H1 (cell line): ENCODE data around the gene BCO2. TPM values are rescaled to one million over a fixed set of nuclear protein-coding genes. Genes with fewer than 3 reads are reported as not detected.

Experiments
- CTCF ChIA-PET: fragments of 300-600 bp; sonication (Branson Sonifier 250); formaldehyde crosslinking; loops from one replicate; lab custom pipeline; 2021; ENCODE audit not compliant: partially characterized antibody; lab: Charles Lee
- POLR2A ChIA-PET: fragments of 300-600 bp; sonication (Branson Sonifier 250); formaldehyde crosslinking; loops from one replicate; lab custom pipeline; 2021; ENCODE audit warnings: inconsistent platforms; ENCODE audit not compliant: partially characterized antibody; lab: Charles Lee
- DNase-seq, 2 experiments: peaks; one replicate each; pipeline versions ENCODE4 v3.0.0 to v3.0.0-alpha.2; 2010 to 2022; ENCODE audit warnings: low spot score in 2 of 2, low read depth in 1 of 2, mixed read lengths in 1 of 2
- FAIRE-seq: peaks from 2 replicates; lab custom pipeline; 2011; peaks lifted over from hg19 to GRCh38; lab: Jason Lieb, UNC
- H2AFZ ChIP-seq: 2 replicates; pipeline ENCODE4 v1.8.1; 2012; ENCODE audit warnings: low read length, inconsistent platforms
- H2AK5ac ChIP-seq: 2 replicates; pipeline ENCODE4 v1.6.1; 2013; ENCODE audit warnings: low read depth, low read length
- H2BK120ac ChIP-seq: replicated peaks from 2 replicates; pipeline ENCODE3; 2013; ENCODE audit warnings: low read depth, low read length, inconsistent platforms
- H2BK12ac ChIP-seq: 2 replicates; pipeline ENCODE4 v1.6.1; 2013; ENCODE audit warnings: low read depth, low read length
- H2BK15ac ChIP-seq: 2 replicates; pipeline ENCODE4 v1.6.1; 2013; ENCODE audit warnings: low read length
- H2BK20ac ChIP-seq: 2 replicates; pipeline ENCODE4 v1.6.1; 2013; ENCODE audit warnings: low read length
- H2BK5ac ChIP-seq: 2 replicates; pipeline ENCODE4 v1.6.1; 2013; ENCODE audit warnings: low read depth, low read length
- H3K14ac ChIP-seq: 2 replicates; pipeline ENCODE4 v1.6.1; 2013; ENCODE audit warnings: inconsistent platforms; ENCODE audit not compliant: insufficient read length
- H3K18ac ChIP-seq: 2 replicates; pipeline ENCODE4 v1.6.1; 2013; ENCODE audit warnings: low read length; ENCODE audit errors: extremely low read depth
- H3K23ac ChIP-seq: 2 replicates; pipeline ENCODE4 v1.6.1; 2013; ENCODE audit warnings: inconsistent platforms; ENCODE audit not compliant: insufficient read length
- H3K23me2 ChIP-seq: 2 replicates; pipeline ENCODE4 v1.6.1; 2013; ENCODE audit warnings: low read depth, low read length
- H3K27ac ChIP-seq: 2 replicates; pipeline ENCODE4 v1.6.1; 2011; ENCODE audit warnings: low read depth, low read length, inconsistent platforms
- H3K27me3 ChIP-seq, 4 experiments: replicated peaks in 1 of 4; 1 replicate in 1 of 4; 2 replicates in 3 of 4; pipeline versions ENCODE4 v1.6.1 to v1.8.1; 2011 to 2013; ENCODE audit warnings: low read length in 3 of 4, mild to moderate bottlenecking in 3 of 4, inconsistent platforms in 2 of 4, mixed read lengths in 2 of 4, moderate library complexity in 1 of 4; ENCODE audit not compliant: control insufficient read depth in 3 of 4, insufficient read depth in 3 of 4; ENCODE audit errors: extremely low read depth in 1 of 4
- H3K36me3 ChIP-seq, 4 experiments: 2 replicates each; pipeline versions ENCODE4 v1.6.1 to v1.8.1; 2011 to 2013; ENCODE audit warnings: mild to moderate bottlenecking in 4 of 4, low read length in 3 of 4, moderate library complexity in 2 of 4, control low read depth in 1 of 4, inconsistent platforms in 1 of 4; ENCODE audit not compliant: insufficient read depth in 4 of 4, control insufficient read depth in 2 of 4
- H3K4ac ChIP-seq: replicated peaks from 2 replicates; pipeline ENCODE3; 2013; ENCODE audit warnings: low read length, low read depth, mixed read lengths, inconsistent platforms; ENCODE audit not compliant: insufficient read length
- H3K4me1 ChIP-seq, 4 experiments: replicated peaks in 1 of 4; 1 replicate in 1 of 4; 2 replicates in 3 of 4; pipeline versions ENCODE4 v1.6.1 to v1.8.1; 2011 to 2013; ENCODE audit warnings: low read length in 3 of 4, inconsistent platforms in 2 of 4, mixed read lengths in 1 of 4; ENCODE audit not compliant: insufficient read depth in 4 of 4, control insufficient read depth in 3 of 4
- H3K4me2 ChIP-seq, 2 experiments: 2 replicates each; pipeline versions ENCODE4 v1.6.1 to v1.8.1; 2011 to 2013; ENCODE audit warnings: low read depth in 2 of 2, low read length in 2 of 2, control low read depth in 1 of 2, inconsistent platforms in 1 of 2, mild to moderate bottlenecking in 1 of 2; ENCODE audit not compliant: insufficient read depth in 1 of 2
- H3K4me3 ChIP-seq, 4 experiments: fragments of 200-600, 300-600 bp in 1 of 4; sonication (generic), shearing (Covaris generic), sonication (Bioruptor Twin) in 1 of 4; 2 replicates each; pipeline versions ENCODE4 v1.5.1 to v1.8.1; 2011 to 2016; ENCODE audit warnings: low read length in 4 of 4, low read depth in 3 of 4, control low read depth in 2 of 4, inconsistent platforms in 2 of 4, mild to moderate bottlenecking in 2 of 4, mixed read lengths in 1 of 4, moderate library complexity in 1 of 4; ENCODE audit not compliant: insufficient read depth in 2 of 4; ENCODE audit errors: extremely low read depth in 1 of 4
- H3K56ac ChIP-seq: replicated peaks from 2 replicates; pipeline ENCODE3; 2013; ENCODE audit warnings: low read depth, mild to moderate bottlenecking, mixed read lengths, low read length, inconsistent platforms; ENCODE audit not compliant: insufficient read length
- H3K79me1 ChIP-seq: 2 replicates; pipeline ENCODE4 v1.6.1; 2013; ENCODE audit warnings: low read depth, low read length, control low read depth
- H3K79me2 ChIP-seq, 2 experiments: 2 replicates each; pipeline versions ENCODE4 v1.6.1 to v1.8.1; 2012 to 2013; ENCODE audit warnings: low read length in 2 of 2, mild to moderate bottlenecking in 2 of 2, inconsistent platforms in 1 of 2; ENCODE audit not compliant: insufficient read depth in 2 of 2, control insufficient read depth in 1 of 2
- H3K9ac ChIP-seq, 4 experiments: replicated peaks in 1 of 4; 1 replicate in 1 of 4; 2 replicates in 3 of 4; pipeline versions ENCODE4 v1.6.1 to v1.8.1; 2011 to 2013; ENCODE audit warnings: low read depth in 3 of 4, low read length in 3 of 4, control low read depth in 2 of 4, mild to moderate bottlenecking in 2 of 4, moderate library complexity in 2 of 4, inconsistent platforms in 1 of 4; ENCODE audit errors: extremely low read depth in 1 of 4
- H3K9me3 ChIP-seq, 2 experiments: 2 replicates each; pipeline versions ENCODE4 v1.6.1 to v1.8.1; 2012 to 2013; ENCODE audit warnings: mild to moderate bottlenecking in 2 of 2, moderate library complexity in 2 of 2, control low read depth in 1 of 2, inconsistent platforms in 1 of 2, low read depth in 1 of 2, low read length in 1 of 2, mixed read lengths in 1 of 2; ENCODE audit not compliant: insufficient read depth in 2 of 2
- H4K20me1 ChIP-seq, 2 experiments: replicated peaks in 1 of 2; 2 replicates each; pipeline versions ENCODE3 to v1.8.1; 2011 to 2013; ENCODE audit warnings: inconsistent platforms in 2 of 2, low read length in 2 of 2, mild to moderate bottlenecking in 1 of 2; ENCODE audit not compliant: insufficient read depth in 2 of 2, control insufficient read depth in 1 of 2
- H4K5ac ChIP-seq: 2 replicates; pipeline ENCODE4 v1.6.1; 2013; ENCODE audit warnings: low read length, low read depth, mixed read lengths, inconsistent platforms; ENCODE audit not compliant: insufficient read length
- H4K8ac ChIP-seq: 2 replicates; pipeline ENCODE4 v1.8.0; 2013; ENCODE audit warnings: mild to moderate bottlenecking, moderate library complexity, low read length, inconsistent platforms; ENCODE audit not compliant: insufficient read depth; ENCODE audit errors: extremely low read depth
- H4K91ac ChIP-seq: replicated peaks from 2 replicates; pipeline ENCODE3; 2013; ENCODE audit warnings: low read length, mixed read lengths, inconsistent platforms; ENCODE audit not compliant: insufficient read length
- ASH2L ChIP-seq: fragments of 200-600, 300-600 bp; sonication (generic); IDR thresholded peaks from one replicate; pipeline ENCODE4 v1.7.1; 2017; ENCODE audit warnings: low read length
- BACH1 ChIP-seq: IDR thresholded peaks from 2 replicates; pipeline ENCODE4 v1.6.1; 2012; ENCODE audit warnings: low read length, improper control_type of control experiment
- BRCA1 ChIP-seq: IDR thresholded peaks from 2 replicates; pipeline ENCODE4 v1.6.1; 2012; ENCODE audit warnings: low read depth, low read length, improper control_type of control experiment
- CHD2 ChIP-seq: IDR thresholded peaks from 2 replicates; pipeline ENCODE4 v1.6.1; 2012; ENCODE audit warnings: low read length, improper control_type of control experiment
- CTCF ChIP-seq, 3 experiments: IDR thresholded peaks; 1 replicate in 2 of 3; 2 replicates in 1 of 3; pipeline versions ENCODE4 v1.5.1 to v1.6.1; 2011; ENCODE audit warnings: low read length in 3 of 3, mild to moderate bottlenecking in 3 of 3, inconsistent platforms in 2 of 3, low read depth in 1 of 3, moderate library complexity in 1 of 3; ENCODE audit not compliant: insufficient read depth in 1 of 3; ENCODE audit errors: control extremely low read depth in 1 of 3
- JUND ChIP-seq: IDR thresholded peaks from 2 replicates; pipeline ENCODE4 v1.6.1; 2011; ENCODE audit warnings: mild to moderate bottlenecking, improper control_type of control experiment, low read length
- MAX ChIP-seq: IDR thresholded peaks from 2 replicates; pipeline ENCODE4 v1.6.1; 2012; ENCODE audit warnings: inconsistent platforms
- NANOG ChIP-seq: IDR thresholded peaks from 2 replicates; pipeline ENCODE4 v1.6.1; 2011; ENCODE audit warnings: low read length, low read depth, mild to moderate bottlenecking, inconsistent platforms; ENCODE audit not compliant: insufficient read depth, poor library complexity, severe bottlenecking
- SIRT6 ChIP-seq: IDR thresholded peaks from one replicate; pipeline ENCODE4 v1.7.1; 2012; ENCODE audit warnings: low read length, inconsistent platforms
- SP1 ChIP-seq: IDR thresholded peaks from 2 replicates; pipeline ENCODE4 v1.6.1; 2011; ENCODE audit warnings: low read depth, low read length
- SP2 ChIP-seq: IDR thresholded peaks from 2 replicates; pipeline ENCODE4 v1.6.1; 2012; ENCODE audit warnings: mild to moderate bottlenecking, low read length, inconsistent platforms
- TAF7 ChIP-seq: optimal IDR thresholded peaks from 2 replicates; pipeline ENCODE3; 2011; ENCODE audit warnings: low read depth, mild to moderate bottlenecking, inconsistent platforms, low read length, moderate library complexity, borderline replicate concordance
- WGBS, 2 experiments: shearing (Covaris generic) in 1 of 2; methylation state at CpG; one replicate each; pipeline versions ENCODE4 v1.1.6 to v1.1.7; 2013 to 2015; ENCODE audit warnings: low lambda C conversion rate in 2 of 2, mixed read lengths in 2 of 2, inconsistent platforms in 1 of 2, low coverage in 1 of 2, missing lambda C conversion rate in 1 of 2; ENCODE audit not compliant: insufficient replicate concordance in 2 of 2, insufficient coverage in 1 of 2, insufficient read length in 1 of 2; ENCODE audit errors: extremely low coverage in 1 of 2, missing lambda C conversion rate in 1 of 2; 5-methylcytosine and 5-hydroxymethylcytosine counted together
- polyA plus RNA-seq, 7 experiments: library from polyadenylated mRNA; depleted of rRNA in 3 of 7; stranded (reverse) in 5 of 7; unstranded in 2 of 7; fragments of >200 nt in 5 of 7; fragments of 200-250 nt in 2 of 7; gene quantifications; 1 replicate in 5 of 7; 2 replicates in 1 of 7; 4 replicates in 1 of 7; pipeline versions ENCODE4 v1.2.1 to v1.2.3, GENCODE V29; 2011 to 2013; ENCODE audit warnings: missing spikeins in 2 of 7, mixed read lengths in 2 of 7
- total RNA-seq: library from RNA; stranded (reverse); fragmentation: NEBNext Ultra II Directional; extraction: Animal tissue kit (Norgen Biotek cat#: 25700); gene quantifications from 2 replicates; pipeline ENCODE4 v1.2.1, GENCODE V29; 2021

Gene BCO2
- total and polyA plus RNA-seq, 2 of the 8 experiments (the other 6 are each of a cell fraction or from before 2014, with no cell fraction given) = 0.42 to 0.82 TPM

GRCh38 chr11:112238041-112238440 is 62.7 kb downstream of the BCO2 start:
- Histone ChIP-seq H2AFZ (no peak overlapping the region), H3K79me1 (no peaks in the 10 kb centered on the region), H3K4ac (no peak overlapping the region), H3K4me2 (no peak overlapping the region), H3K9ac (no peak overlapping the region), H3K36me3 (peaks cover 2 to 30% (median 16%) of the 10 kb centered on the region in 4 experiments; a peak in 7 of 8 replicates), H3K23me2 (no peaks in the 10 kb centered on the region), H3K18ac (no peak overlapping the region), H3K9me3 (no peaks in the 10 kb centered on the region), H3K56ac (no peak overlapping the region), H3K4me1 (no peaks in the 10 kb centered on the region), H3K79me2 (no peaks in the 10 kb centered on the region), H4K5ac (no peak overlapping the region), H4K8ac (no peak overlapping the region), H2BK12ac (no peak overlapping the region), H2BK5ac (no peak overlapping the region), H3K23ac (no peak overlapping the region), H2BK20ac (no peak overlapping the region), H4K91ac (no peak overlapping the region), H2AK5ac (no peak overlapping the region), H4K20me1 (no peaks in the 10 kb centered on the region), H2BK15ac (no peak overlapping the region), H3K27ac (no peak overlapping the region), H2BK120ac (no peak overlapping the region), H3K27me3 (no peaks in the 10 kb centered on the region), H3K14ac (no peak overlapping the region), H3K4me3 (no peak overlapping the region)
- FAIRE-seq = no peak
- CTCF ChIA-PET = no interaction called here
- no peak for DNase-seq
- 91% methylated on average over 3 of the region's 3 CpGs; no CpG with 5 or more reads in 1 of the 2 experiments for WGBS, 2 experiments
- POLR2A ChIA-PET = interaction anchor here (1.3 kb wide), 1 partner anchor 118 kb away, joined by 3 read pairs; no protein-coding TSS in a partner anchor
- TF ChIP-seq SP1 (no peak), CHD2 (no peak), BACH1 (no peak), JUND (no peak), CTCF (IDR thresholded peaks at IDR 0.05; ENCODE audit: control extremely low read depth in 1 of 3, insufficient read depth in 1 of 3, low read depth in 1 of 3, low read length in 3 of 3) (no peak), ASH2L (no peak), SIRT6 (no peak), TAF7 (no peak), MAX (no peak), SP2 (no peak), NANOG (no peak), BRCA1 (no peak)
